Left hindlimb (tissue), 1 donor: ENCODE measurements around the gene HSP90B1.

Experiments used
- DNase-seq: peaks from one replicate; pipeline ENCODE4 v3.0.0-alpha.2; 2018

The HSP90B1 gene

GRCh38 chr12:103930787-103931735 lies 851 bp downstream of the HSP90B1 start:
- DNase-seq: peak; percentile 67

- DNase-seq: no peak
Measured at GRCh38 chr12:103933237-103933636, 3.0 kb downstream of the HSP90B1 start.

- DNase-seq: no peak
Measured at GRCh38 chr12:103936679-103937078, 6.5 kb downstream of the HSP90B1 start.

- DNase-seq: no peak
Measured at GRCh38 chr12:103944964-103945363, 14.8 kb downstream of the HSP90B1 start.

GRCh38 chr12:103947871-103948555 lies 17.8 kb downstream of the HSP90B1 start:
- no peak for DNase-seq

GRCh38 chr12:103948746-103949406 lies 18.7 kb downstream of the HSP90B1 start:
- no peak for DNase-seq

- DNase-seq: no peak
Measured at GRCh38 chr12:103952497-103952896, 22.3 kb downstream of the HSP90B1 start.

- DNase-seq: no peak
Measured at GRCh38 chr12:103955811-103956508, 25.8 kb downstream of the HSP90B1 start.

GRCh38 chr12:103956509-103957027 lies 26.4 kb downstream of the HSP90B1 start:
- no peak for DNase-seq

GRCh38 chr12:103957865-103958388 lies 27.7 kb downstream of the HSP90B1 start:
- DNase-seq: no peak

GRCh38 chr12:103958621-103959020 lies 28.4 kb downstream of the HSP90B1 start:
- no peak for DNase-seq

GRCh38 chr12:103960616-103961227 lies 30.5 kb downstream of the HSP90B1 start:
- no peak for DNase-seq

- no peak for DNase-seq
Measured at GRCh38 chr12:103962493-103962892, 32.3 kb downstream of the HSP90B1 start.

GRCh38 chr12:103964805-103965204 lies 34.6 kb downstream of the HSP90B1 start:
- no peak for DNase-seq

- DNase-seq: no peak
Measured at GRCh38 chr12:103965255-103965589, 35.0 kb downstream of the HSP90B1 start.

GRCh38 chr12:103965590-103966504 lies 35.6 kb downstream of the HSP90B1 start, which contains the start of gene TDG:
TSS of gene TDG (plus strand) at chr12:103965872. CDS start at chr12:103966038, 166 bp downstream.
- peak; percentile 99 for DNase-seq

- no peak for DNase-seq
Measured at GRCh38 chr12:103966736-103967135, 36.5 kb downstream of the HSP90B1 start.

- DNase-seq: no peak
Measured at GRCh38 chr12:103969391-103969790, 39.2 kb downstream of the HSP90B1 start.

GRCh38 chr12:103973909-103974308 lies 43.7 kb downstream of the HSP90B1 start:
- DNase-seq: no peak

GRCh38 chr12:103975368-103975767 lies 45.2 kb downstream of the HSP90B1 start:
- no peak for DNase-seq
